GM12878 (cell line): ENCODE measurements around the gene CD69. TPM values are rescaled to one million over a fixed set of nuclear protein-coding genes. Genes with fewer than 3 reads are reported as not detected.
A peak's percentile ranks its signal among the peaks of the same experiment; 100 is the strongest.

Experiments
- BHLHE40 ChIP-seq, 2 experiments: fragments of 450-650 bp in 1 of 2; IDR thresholded peaks; 2 replicates each; pipeline ENCODE4 v1.6.1; 2011 to 2017; ENCODE audit warnings: low read depth in 2 of 2, borderline replicate concordance in 1 of 2, improper control_type of control experiment in 1 of 2, low read length in 1 of 2, mild to moderate bottlenecking in 1 of 2
- BMI1 ChIP-seq: fragments of 450-650 bp; IDR thresholded peaks from 2 replicates; pipeline ENCODE4 v1.6.1; 2016; ENCODE audit warnings: mild to moderate bottlenecking, moderate library complexity, borderline replicate concordance
- CHD4 ChIP-seq: fragments of 200-600 bp; sonication (generic); IDR thresholded peaks from 2 replicates; pipeline ENCODE4 v1.6.1; 2016; ENCODE audit warnings: mild to moderate bottlenecking
- HDAC2 ChIP-seq: fragments of 200-600 bp; sonication (generic); IDR thresholded peaks from 2 replicates; pipeline ENCODE4 v1.6.1; 2017
- JUNB ChIP-seq: IDR thresholded peaks from 2 replicates; pipeline ENCODE4 v1.6.1; 2016; ENCODE audit warnings: antibody characterized with exemption, mild to moderate bottlenecking
- KAT2A ChIP-seq: conservative IDR thresholded peaks from 2 replicates; pipeline ENCODE4 v1.6.1; 2011; ENCODE audit warnings: low read depth, low read length; ENCODE audit not compliant: control insufficient read depth
- MEF2B ChIP-seq: fragments of 450-650 bp; IDR thresholded peaks from 2 replicates; pipeline ENCODE4 v1.6.1; 2018; ENCODE audit warnings: mild to moderate bottlenecking, moderate library complexity; ENCODE audit not compliant: partially characterized antibody, poor library complexity, severe bottlenecking
- NFYA ChIP-seq: IDR thresholded peaks from 2 replicates; pipeline ENCODE4 v1.6.1; 2011; ENCODE audit warnings: low read depth, mild to moderate bottlenecking, low read length, improper control_type of control experiment, borderline replicate concordance
- NRF1 ChIP-seq: conservative IDR thresholded peaks from 2 replicates; pipeline ENCODE4 v1.6.1; 2011; ENCODE audit warnings: mild to moderate bottlenecking, low read depth, low read length, improper control_type of control experiment
- POLR2A ChIP-seq: IDR thresholded peaks from 2 replicates; pipeline ENCODE4 v1.6.1; 2011; ENCODE audit warnings: low read depth, mild to moderate bottlenecking, low read length
- RAD21 ChIP-seq: IDR thresholded peaks from 2 replicates; pipeline ENCODE4 v1.6.1; 2011; ENCODE audit warnings: mild to moderate bottlenecking, low read depth, low read length, moderate library complexity; ENCODE audit not compliant: insufficient read depth
- RAD51 ChIP-seq: fragments of 450-650 bp; IDR thresholded peaks from 2 replicates; pipeline ENCODE4 v1.6.1; 2016; ENCODE audit warnings: moderate library complexity, mild to moderate bottlenecking, inconsistent platforms
- ZBED1 ChIP-seq: IDR thresholded peaks from 2 replicates; pipeline ENCODE4 v1.6.1; 2016; ENCODE audit warnings: borderline replicate concordance
- ZNF384 ChIP-seq: IDR thresholded peaks from 2 replicates; pipeline ENCODE4 v1.6.1; 2012; ENCODE audit warnings: low read depth, mild to moderate bottlenecking, low read length, improper control_type of control experiment, borderline replicate concordance
- ZZZ3 ChIP-seq: IDR thresholded peaks from 2 replicates; pipeline ENCODE4 v1.6.1; 2011; ENCODE audit warnings: low read depth; ENCODE audit not compliant: control insufficient read depth, insufficient read length
- polyA plus RNA-seq, 11 experiments: library from polyadenylated mRNA; depleted of rRNA in 4 of 11; unstranded in 6 of 11; stranded (reverse) in 5 of 11; fragments of >200 nt; fragmentation: Nextera tagmentation in 4 of 11; fragmentation: Illumina TruSeq in 1 of 11; extraction: Ambion mirVana in 4 of 11; extraction: Trizol in 1 of 11; gene quantifications; 1 replicate in 1 of 11; 2 replicates in 10 of 11; pipeline versions ENCODE4 v1.2.1 to v1.2.3, GENCODE V29; 2011 to 2016; ENCODE audit warnings: inconsistent platforms in 2 of 11, missing spikeins in 2 of 11, low read depth in 1 of 11
- total RNA-seq, 4 experiments: library from RNA; depleted of rRNA in 3 of 4; stranded (reverse); fragments of >200 nt in 3 of 4; fragmentation: Illumina TruSeq in 1 of 4; extraction: Trizol in 1 of 4; gene quantifications; 2 replicates each; pipeline versions ENCODE4 v1.2.1 to v1.2.3, GENCODE V29; 2013 to 2021
- TF ChIP-seq, protein P1 (sequence below): fragments of 450-650 bp; formaldehyde crosslinking; IDR thresholded peaks from 2 replicates; pipeline ENCODE4 v1.5.0; 2022; ENCODE audit warnings: mild to moderate bottlenecking, missing genetic modification characterization
- TF ChIP-seq, protein P2 (sequence below): fragments of 450-650 bp; IDR thresholded peaks from 2 replicates; pipeline ENCODE4 v1.6.1; 2017; ENCODE audit warnings: mild to moderate bottlenecking, moderate library complexity
- TF ChIP-seq, protein P3 (sequence below): IDR thresholded peaks from 2 replicates; pipeline ENCODE4 v1.6.1; 2011; ENCODE audit warnings: mild to moderate bottlenecking, low read depth, low read length, moderate library complexity; ENCODE audit not compliant: insufficient replicate concordance
- TF ChIP-seq, protein P4 (sequence below): IDR thresholded peaks from 2 replicates; pipeline ENCODE4 v1.6.1; 2012; ENCODE audit warnings: low read length, inconsistent platforms

Gene CD69
- total and polyA plus RNA-seq, 10 of the 15 experiments (the other 5 are each of a cell fraction or from before 2014, with no cell fraction given): 7.3 to 156 (median 15.0) TPM

DNA sequence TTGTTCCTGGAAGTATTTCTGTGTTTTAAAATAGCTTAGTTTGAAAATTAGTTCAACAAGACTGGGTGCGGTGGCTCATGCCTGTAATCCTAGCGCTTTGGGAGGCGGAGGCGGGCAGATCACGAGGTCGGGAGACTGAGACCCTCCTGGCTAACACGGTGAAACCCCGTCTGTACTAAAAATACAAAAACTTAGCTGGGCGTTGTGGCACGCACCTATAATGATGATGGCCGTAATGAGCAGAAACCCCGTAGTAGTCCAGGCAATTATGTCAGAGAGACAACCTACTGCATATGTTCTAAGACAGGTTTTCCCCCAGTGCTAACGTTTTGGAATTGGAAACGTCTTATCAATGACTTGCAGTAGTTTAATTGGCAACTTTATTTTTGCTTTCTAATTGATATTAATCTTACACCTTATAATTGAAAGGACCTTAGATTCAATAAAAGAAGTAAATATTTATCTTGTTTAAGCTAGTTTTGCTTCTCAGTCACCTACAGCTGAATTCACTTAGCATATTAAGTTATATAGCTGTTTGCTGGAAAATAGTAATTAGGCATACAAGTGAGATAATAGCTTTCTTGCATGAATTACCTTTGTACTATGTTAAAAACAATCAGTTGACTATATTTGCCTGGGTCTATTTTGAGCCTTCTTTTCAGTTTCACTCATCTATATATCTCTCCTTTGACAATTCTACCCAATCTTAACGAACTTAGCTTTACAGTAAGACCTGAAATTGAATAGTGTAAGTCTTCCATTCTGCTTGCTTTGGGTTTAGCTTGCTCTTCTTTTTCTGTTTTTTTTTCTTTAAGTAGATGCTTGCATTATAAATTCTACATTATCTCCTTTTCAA is 43.4 kb downstream of the CD69 start (continued):
- TF ChIP-seq CHD4 (no peak), NFYA (no peak), RAD21 (no peak), JUNB (peak; percentile 24), MEF2B (peak; percentile 91), RAD51 (no peak), POLR2A (no peak), ZNF384 (no peak; the same call in 1 of the 2 replicates), KAT2A (no peak), BMI1 (0 out of 2 replicates have a peak, but pooled peaks have one; percentile 40), BHLHE40 (IDR thresholded peaks at IDR 0.05; ENCODE audit: borderline replicate concordance in 1 of 2, low read depth in 2 of 2, low read length in 1 of 2) (no peak), NRF1 (no peak), ZZZ3 (no peak), ZBED1 (no peak), HDAC2 (no peak)
- TF ChIP-seq, protein P1, sequence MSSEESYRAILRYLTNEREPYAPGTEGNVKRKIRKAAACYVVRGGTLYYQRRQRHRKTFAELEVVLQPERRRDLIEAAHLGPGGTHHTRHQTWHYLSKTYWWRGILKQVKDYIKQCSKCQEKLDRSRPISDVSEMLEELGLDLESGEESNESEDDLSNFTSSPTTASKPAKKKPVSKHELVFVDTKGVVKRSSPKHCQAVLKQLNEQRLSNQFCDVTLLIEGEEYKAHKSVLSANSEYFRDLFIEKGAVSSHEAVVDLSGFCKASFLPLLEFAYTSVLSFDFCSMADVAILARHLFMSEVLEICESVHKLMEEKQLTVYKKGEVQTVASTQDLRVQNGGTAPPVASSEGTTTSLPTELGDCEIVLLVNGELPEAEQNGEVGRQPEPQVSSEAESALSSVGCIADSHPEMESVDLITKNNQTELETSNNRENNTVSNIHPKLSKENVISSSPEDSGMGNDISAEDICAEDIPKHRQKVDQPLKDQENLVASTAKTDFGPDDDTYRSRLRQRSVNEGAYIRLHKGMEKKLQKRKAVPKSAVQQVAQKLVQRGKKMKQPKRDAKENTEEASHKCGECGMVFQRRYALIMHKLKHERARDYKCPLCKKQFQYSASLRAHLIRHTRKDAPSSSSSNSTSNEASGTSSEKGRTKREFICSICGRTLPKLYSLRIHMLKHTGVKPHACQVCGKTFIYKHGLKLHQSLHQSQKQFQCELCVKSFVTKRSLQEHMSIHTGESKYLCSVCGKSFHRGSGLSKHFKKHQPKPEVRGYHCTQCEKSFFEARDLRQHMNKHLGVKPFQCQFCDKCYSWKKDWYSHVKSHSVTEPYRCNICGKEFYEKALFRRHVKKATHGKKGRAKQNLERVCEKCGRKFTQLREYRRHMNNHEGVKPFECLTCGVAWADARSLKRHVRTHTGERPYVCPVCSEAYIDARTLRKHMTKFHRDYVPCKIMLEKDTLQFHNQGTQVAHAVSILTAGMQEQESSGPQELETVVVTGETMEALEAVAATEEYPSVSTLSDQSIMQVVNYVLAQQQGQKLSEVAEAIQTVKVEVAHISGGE: no peak
- TF ChIP-seq, protein P2, sequence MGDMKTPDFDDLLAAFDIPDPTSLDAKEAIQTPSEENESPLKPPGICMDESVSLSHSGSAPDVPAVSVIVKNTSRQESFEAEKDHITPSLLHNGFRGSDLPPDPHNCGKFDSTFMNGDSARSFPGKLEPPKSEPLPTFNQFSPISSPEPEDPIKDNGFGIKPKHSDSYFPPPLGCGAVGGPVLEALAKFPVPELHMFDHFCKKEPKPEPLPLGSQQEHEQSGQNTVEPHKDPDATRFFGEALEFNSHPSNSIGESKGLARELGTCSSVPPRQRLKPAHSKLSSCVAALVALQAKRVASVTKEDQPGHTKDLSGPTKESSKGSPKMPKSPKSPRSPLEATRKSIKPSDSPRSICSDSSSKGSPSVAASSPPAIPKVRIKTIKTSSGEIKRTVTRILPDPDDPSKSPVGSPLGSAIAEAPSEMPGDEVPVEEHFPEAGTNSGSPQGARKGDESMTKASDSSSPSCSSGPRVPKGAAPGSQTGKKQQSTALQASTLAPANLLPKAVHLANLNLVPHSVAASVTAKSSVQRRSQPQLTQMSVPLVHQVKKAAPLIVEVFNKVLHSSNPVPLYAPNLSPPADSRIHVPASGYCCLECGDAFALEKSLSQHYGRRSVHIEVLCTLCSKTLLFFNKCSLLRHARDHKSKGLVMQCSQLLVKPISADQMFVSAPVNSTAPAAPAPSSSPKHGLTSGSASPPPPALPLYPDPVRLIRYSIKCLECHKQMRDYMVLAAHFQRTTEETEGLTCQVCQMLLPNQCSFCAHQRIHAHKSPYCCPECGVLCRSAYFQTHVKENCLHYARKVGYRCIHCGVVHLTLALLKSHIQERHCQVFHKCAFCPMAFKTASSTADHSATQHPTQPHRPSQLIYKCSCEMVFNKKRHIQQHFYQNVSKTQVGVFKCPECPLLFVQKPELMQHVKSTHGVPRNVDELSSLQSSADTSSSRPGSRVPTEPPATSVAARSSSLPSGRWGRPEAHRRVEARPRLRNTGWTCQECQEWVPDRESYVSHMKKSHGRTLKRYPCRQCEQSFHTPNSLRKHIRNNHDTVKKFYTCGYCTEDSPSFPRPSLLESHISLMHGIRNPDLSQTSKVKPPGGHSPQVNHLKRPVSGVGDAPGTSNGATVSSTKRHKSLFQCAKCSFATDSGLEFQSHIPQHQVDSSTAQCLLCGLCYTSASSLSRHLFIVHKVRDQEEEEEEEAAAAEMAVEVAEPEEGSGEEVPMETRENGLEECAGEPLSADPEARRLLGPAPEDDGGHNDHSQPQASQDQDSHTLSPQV: no peak
- TF ChIP-seq, protein P3, sequence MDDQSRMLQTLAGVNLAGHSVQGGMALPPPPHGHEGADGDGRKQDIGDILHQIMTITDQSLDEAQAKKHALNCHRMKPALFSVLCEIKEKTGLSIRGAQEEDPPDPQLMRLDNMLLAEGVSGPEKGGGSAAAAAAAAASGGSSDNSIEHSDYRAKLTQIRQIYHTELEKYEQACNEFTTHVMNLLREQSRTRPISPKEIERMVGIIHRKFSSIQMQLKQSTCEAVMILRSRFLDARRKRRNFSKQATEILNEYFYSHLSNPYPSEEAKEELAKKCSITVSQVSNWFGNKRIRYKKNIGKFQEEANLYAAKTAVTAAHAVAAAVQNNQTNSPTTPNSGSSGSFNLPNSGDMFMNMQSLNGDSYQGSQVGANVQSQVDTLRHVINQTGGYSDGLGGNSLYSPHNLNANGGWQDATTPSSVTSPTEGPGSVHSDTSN: no peak
- TF ChIP-seq, protein P4, sequence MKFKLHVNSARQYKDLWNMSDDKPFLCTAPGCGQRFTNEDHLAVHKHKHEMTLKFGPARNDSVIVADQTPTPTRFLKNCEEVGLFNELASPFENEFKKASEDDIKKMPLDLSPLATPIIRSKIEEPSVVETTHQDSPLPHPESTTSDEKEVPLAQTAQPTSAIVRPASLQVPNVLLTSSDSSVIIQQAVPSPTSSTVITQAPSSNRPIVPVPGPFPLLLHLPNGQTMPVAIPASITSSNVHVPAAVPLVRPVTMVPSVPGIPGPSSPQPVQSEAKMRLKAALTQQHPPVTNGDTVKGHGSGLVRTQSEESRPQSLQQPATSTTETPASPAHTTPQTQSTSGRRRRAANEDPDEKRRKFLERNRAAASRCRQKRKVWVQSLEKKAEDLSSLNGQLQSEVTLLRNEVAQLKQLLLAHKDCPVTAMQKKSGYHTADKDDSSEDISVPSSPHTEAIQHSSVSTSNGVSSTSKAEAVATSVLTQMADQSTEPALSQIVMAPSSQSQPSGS: no peak
